ENCODE data around the gene USP32.
"Not testable (repeated sequence)": the region's sequence is repeated elsewhere in the genome, so short reads cannot be mapped to it uniquely, and the experiment has no call there.

USP32 gene

DNA sequence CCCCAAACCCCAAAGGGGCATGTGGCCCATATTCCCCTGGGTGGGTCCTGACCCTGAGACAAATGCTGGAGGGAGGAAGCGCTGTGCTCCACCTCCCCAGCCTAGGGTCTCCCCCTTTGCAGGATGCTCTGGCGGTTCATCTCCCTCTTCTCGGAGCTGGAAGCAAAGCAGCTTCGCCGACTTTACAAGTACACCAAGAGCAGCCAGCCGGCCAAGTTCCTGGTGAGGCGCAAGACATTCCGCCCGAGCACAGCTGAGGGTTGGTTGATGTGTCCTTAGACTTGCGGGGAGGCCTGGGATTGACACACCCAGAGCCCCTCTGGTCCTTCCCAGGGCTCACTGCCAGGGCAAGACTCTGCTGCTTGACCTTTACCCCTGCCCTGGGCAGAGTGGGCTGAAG, 34.7 kb upstream of the USP32 start:
- no peak for TF ChIP-seq CTCF (IDR thresholded peaks at IDR 0.05; ENCODE audit: low read depth, low read length)
- no peak for DNase-seq (ENCODE audit: low read depth in 2 of 2)

DNA sequence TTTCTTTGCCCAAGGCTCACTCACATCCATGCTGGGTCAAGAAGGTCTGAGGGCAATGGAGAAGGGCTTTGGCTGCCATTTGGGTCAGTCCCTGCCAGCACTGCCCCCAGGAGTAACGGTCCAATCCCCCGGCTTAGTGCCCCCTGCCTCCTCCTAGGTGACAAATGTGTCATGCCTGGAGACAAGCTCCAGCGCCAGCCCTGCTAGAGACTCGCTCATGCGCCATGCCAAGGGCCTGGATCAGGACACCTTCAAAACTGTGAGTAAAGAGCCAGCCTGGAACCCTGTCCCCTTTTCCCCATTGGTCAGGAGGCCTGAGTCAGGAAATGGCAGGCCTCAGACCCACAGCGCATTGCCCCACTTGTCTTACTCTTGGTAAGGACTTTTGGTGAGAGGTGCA, 33.7 kb upstream of the USP32 start:
- DNase-seq (ENCODE audit: low read depth in 2 of 2): no peak
- no peak for TF ChIP-seq CTCF (IDR thresholded peaks at IDR 0.05; ENCODE audit: low read depth, low read length)
- H3K4me3 ChIP-seq (replicated peaks in 1 of 2; ENCODE audit: low read depth in 2 of 2, low read length in 2 of 2): no peak overlapping the region

More for the DNA sequence above, 34.7 kb upstream of the USP32 start:
- no peak overlapping the region for H3K4me3 ChIP-seq (replicated peaks in 1 of 2; ENCODE audit: low read depth in 2 of 2, low read length in 2 of 2)

- DNase-seq (ENCODE audit: low read depth in 2 of 2): no peak
- no peak overlapping the region for H3K4me3 ChIP-seq (replicated peaks in 1 of 2; ENCODE audit: low read depth in 2 of 2, low read length in 2 of 2)
- no peak for TF ChIP-seq CTCF (IDR thresholded peaks at IDR 0.05; ENCODE audit: low read depth, low read length)
Measured at GRCh38 chr17:60423865-60424264, 31.9 kb upstream of the USP32 start.

DNA sequence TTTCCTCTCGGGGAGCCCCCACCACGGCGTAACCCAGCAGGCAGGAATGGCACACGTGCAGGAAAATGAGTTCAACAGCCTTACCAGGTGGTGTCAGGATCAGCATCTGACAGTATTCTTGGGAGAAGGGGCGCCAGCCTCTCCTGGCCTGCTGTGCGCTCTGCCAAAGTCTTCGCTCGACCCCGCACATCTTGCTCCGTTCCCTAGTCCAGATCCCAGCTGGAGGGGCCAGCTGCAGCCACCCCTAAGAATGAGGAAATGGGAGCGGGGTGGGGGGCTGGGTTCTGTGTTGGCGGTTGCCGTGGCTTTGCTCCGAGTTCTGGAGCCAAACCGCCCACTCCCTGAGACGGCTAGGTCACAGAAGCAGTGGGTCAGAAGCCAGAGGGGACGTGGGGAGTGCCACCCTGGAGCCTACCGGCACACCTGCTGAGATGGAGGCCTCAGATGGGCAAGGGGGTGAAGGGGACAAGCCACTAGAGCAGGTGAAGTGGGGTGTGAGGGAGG, 30.3 kb upstream of the USP32 start, which contains the start of gene CHCT1:
CHCT1 (plus strand) TSS at position 328 of the 504 bp plus-strand sequence; CDS start at position 432, 104 bp downstream.
- DNase-seq (ENCODE audit: low read depth in 2 of 2): no peak
- H3K4me3 ChIP-seq (replicated peaks in 1 of 2; ENCODE audit: low read depth in 2 of 2, low read length in 2 of 2): peak within 1 kb of the TSS; percentile 42 to 53

DNA sequence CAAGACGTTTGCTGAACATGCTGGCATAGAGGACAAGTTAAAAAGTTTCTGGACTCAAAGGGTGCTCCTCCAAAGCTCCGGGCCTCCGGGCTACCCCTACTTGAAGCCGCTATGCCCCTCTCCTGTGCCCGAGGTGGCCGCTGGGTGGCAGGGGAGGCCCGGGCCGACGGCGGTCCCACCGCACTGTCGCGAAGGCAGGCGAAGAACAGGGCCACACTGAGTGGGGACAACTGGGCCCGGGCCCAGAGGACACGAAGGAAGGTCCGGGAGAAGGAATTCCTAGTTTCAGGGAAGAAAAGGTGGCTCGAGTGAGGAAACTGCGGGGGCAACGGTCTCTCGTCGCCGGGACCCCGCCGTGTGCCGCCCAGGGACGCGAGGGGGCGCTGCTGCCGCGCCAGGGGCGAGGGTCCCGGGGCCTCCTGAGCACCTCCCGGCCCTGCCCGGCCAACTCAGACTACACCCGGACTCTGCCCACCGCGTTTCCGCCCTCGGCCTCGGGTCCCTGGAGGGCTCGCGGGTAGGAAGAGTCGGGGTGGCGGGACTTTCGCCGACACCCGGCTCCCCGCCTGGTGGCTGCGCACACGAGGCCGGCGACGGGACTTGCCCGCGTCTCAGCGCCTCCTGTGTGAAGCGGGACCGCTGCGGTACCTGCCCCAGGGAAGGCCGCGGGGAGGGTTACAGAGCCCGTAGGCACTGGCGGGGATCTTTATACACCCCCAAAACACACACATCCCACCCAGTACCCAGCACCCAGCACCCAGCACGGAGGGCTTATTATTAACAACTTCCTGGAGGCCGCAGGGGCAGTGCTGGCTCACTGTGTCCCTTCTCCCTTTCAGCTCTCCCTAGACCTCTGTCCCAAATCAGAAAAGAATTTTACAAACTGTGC, 29.6 kb upstream of the USP32 start:
- peak overlapping the region; percentile 42 to 53 for H3K4me3 ChIP-seq (replicated peaks in 1 of 2; ENCODE audit: low read depth in 2 of 2, low read length in 2 of 2)
- TF ChIP-seq CTCF (IDR thresholded peaks at IDR 0.05; ENCODE audit: low read depth, low read length): peak; percentile 94

More for the DNA sequence above, 30.3 kb upstream of the USP32 start, which contains the start of gene CHCT1:
- TF ChIP-seq CTCF (IDR thresholded peaks at IDR 0.05; ENCODE audit: low read depth, low read length): no peak

GRCh38 chr17:60419875-60420274, 27.9 kb upstream of the USP32 start:
- H3K4me3 ChIP-seq (replicated peaks in 1 of 2; ENCODE audit: low read depth in 2 of 2, low read length in 2 of 2); DNase-seq (ENCODE audit: low read depth in 2 of 2): not testable (repeated sequence)

More for the DNA sequence above, 29.6 kb upstream of the USP32 start:
- DNase-seq (ENCODE audit: low read depth in 2 of 2): peak; percentile 62 to 67

- not testable (repeated sequence) for H3K4me3 ChIP-seq (replicated peaks in 1 of 2; ENCODE audit: low read depth in 2 of 2, low read length in 2 of 2); DNase-seq (ENCODE audit: low read depth in 2 of 2)
Measured at GRCh38 chr17:60419003-60419402, 27.1 kb upstream of the USP32 start.
